KOPT-K1 (cell line): ENCODE data around the gene COL25A1.

ENCODE experiments used
- H3K27ac ChIP-seq: fragments of 200-600 bp; sonication (generic); 2 replicates; pipeline ENCODE4 v1.5.1; 2016; ENCODE audit warnings: antibody characterized with exemption, mild to moderate bottlenecking, low read depth, low read length; ENCODE audit not compliant: poor library complexity, severe bottlenecking
- H3K36me3 ChIP-seq: fragments of 200-600 bp; sonication (generic); 2 replicates; pipeline ENCODE4 v1.5.1; 2017; ENCODE audit warnings: antibody characterized with exemption, mild to moderate bottlenecking, low read length, moderate library complexity; ENCODE audit not compliant: insufficient read depth
- H3K9me3 ChIP-seq: fragments of 200-600 bp; sonication (generic); 2 replicates; pipeline ENCODE4 v1.5.1; 2017; ENCODE audit warnings: antibody characterized with exemption, low read length, mild to moderate bottlenecking; ENCODE audit not compliant: insufficient read depth, poor library complexity, severe bottlenecking

COL25A1 gene

GRCh38 chr4:109254845-109255244 lies 47.6 kb downstream of the COL25A1 start:
- Histone ChIP-seq H3K36me3 (no peaks in the 10 kb centered on the region), H3K27ac (no peak overlapping the region), H3K9me3 (no peaks in the 10 kb centered on the region)

- Histone ChIP-seq H3K9me3 (no peaks in the 10 kb centered on the region), H3K36me3 (no peaks in the 10 kb centered on the region), H3K27ac (no peak overlapping the region)
Observed at GRCh38 chr4:109251396-109251795, 51.1 kb downstream of the COL25A1 start.

GRCh38 chr4:109248322-109248900 lies 54.0 kb downstream of the COL25A1 start:
- Histone ChIP-seq H3K36me3 (no peaks in the 10 kb centered on the region), H3K9me3 (no peaks in the 10 kb centered on the region), H3K27ac (no peak overlapping the region)

GRCh38 chr4:109243871-109244270 lies 58.6 kb downstream of the COL25A1 start:
- Histone ChIP-seq H3K36me3 (no peaks in the 10 kb centered on the region), H3K9me3 (no peaks in the 10 kb centered on the region), H3K27ac (no peak overlapping the region)

GRCh38 chr4:109238746-109239145 lies 63.7 kb downstream of the COL25A1 start:
- no peak overlapping the region for H3K27ac ChIP-seq
- H3K36me3 ChIP-seq, result no peaks in the 10 kb centered on the region
- no peaks in the 10 kb centered on the region for H3K9me3 ChIP-seq

- Histone ChIP-seq H3K36me3 (no peaks in the 10 kb centered on the region), H3K27ac (no peak overlapping the region), H3K9me3 (no peaks in the 10 kb centered on the region)
Observed at GRCh38 chr4:109235683-109236082, 66.8 kb downstream of the COL25A1 start.

GRCh38 chr4:109234596-109234995 lies 67.9 kb downstream of the COL25A1 start:
- H3K9me3 ChIP-seq, result no peaks in the 10 kb centered on the region
- H3K27ac ChIP-seq, result no peak overlapping the region
- H3K36me3 ChIP-seq, result no peaks in the 10 kb centered on the region

- no peaks in the 10 kb centered on the region for H3K36me3 ChIP-seq
- no peak overlapping the region for H3K27ac ChIP-seq
- no peaks in the 10 kb centered on the region for H3K9me3 ChIP-seq
Observed at GRCh38 chr4:109233570-109233969, 68.9 kb downstream of the COL25A1 start.

- no peaks in the 10 kb centered on the region for H3K36me3 ChIP-seq
- no peaks in the 10 kb centered on the region for H3K9me3 ChIP-seq
- no peak overlapping the region for H3K27ac ChIP-seq
Observed at GRCh38 chr4:109232681-109233080, 69.8 kb downstream of the COL25A1 start.

- Histone ChIP-seq H3K27ac (no peak overlapping the region), H3K36me3 (no peaks in the 10 kb centered on the region)
Observed at GRCh38 chr4:109231331-109231730, 71.1 kb downstream of the COL25A1 start.

GRCh38 chr4:109229028-109229427 lies 73.4 kb downstream of the COL25A1 start:
- no peaks in the 10 kb centered on the region for H3K9me3 ChIP-seq

More at GRCh38 chr4:109231331-109231730, 71.1 kb downstream of the COL25A1 start:
- no peaks in the 10 kb centered on the region for H3K9me3 ChIP-seq

GRCh38 chr4:109218288-109218687 lies 84.2 kb downstream of the COL25A1 start:
- Histone ChIP-seq H3K9me3 (no peaks in the 10 kb centered on the region), H3K27ac (no peak overlapping the region), H3K36me3 (no peaks in the 10 kb centered on the region)

More at GRCh38 chr4:109229028-109229427, 73.4 kb downstream of the COL25A1 start:
- no peaks in the 10 kb centered on the region for H3K36me3 ChIP-seq
- H3K27ac ChIP-seq, result no peak overlapping the region

- Histone ChIP-seq H3K36me3 (no peaks in the 10 kb centered on the region), H3K27ac (no peak overlapping the region), H3K9me3 (no peaks in the 10 kb centered on the region)
Observed at GRCh38 chr4:109216085-109216696, 86.3 kb downstream of the COL25A1 start.

GRCh38 chr4:109215506-109215905 lies 87.0 kb downstream of the COL25A1 start:
- Histone ChIP-seq H3K9me3 (no peaks in the 10 kb centered on the region), H3K36me3 (no peaks in the 10 kb centered on the region), H3K27ac (no peak overlapping the region)

GRCh38 chr4:109214622-109215301 lies 87.7 kb downstream of the COL25A1 start:
- Histone ChIP-seq H3K9me3 (no peaks in the 10 kb centered on the region), H3K36me3 (no peaks in the 10 kb centered on the region), H3K27ac (no peak overlapping the region)

- Histone ChIP-seq H3K36me3 (no peaks in the 10 kb centered on the region), H3K27ac (no peak overlapping the region), H3K9me3 (no peaks in the 10 kb centered on the region)
Observed at GRCh38 chr4:109213056-109213455, 89.4 kb downstream of the COL25A1 start.
